Measurements from ENCODE around the gene FLYWCH1. TPM values are rescaled to one million over a fixed set of nuclear protein-coding genes. Genes with fewer than 3 reads are reported as not detected.
A peak's percentile ranks its signal among the peaks of the same experiment; 100 is the strongest.

Gene FLYWCH1
- total and polyA plus RNA-seq, 2 experiments from 2014 or later, result 16.0 to 44.7 TPM

DNA sequence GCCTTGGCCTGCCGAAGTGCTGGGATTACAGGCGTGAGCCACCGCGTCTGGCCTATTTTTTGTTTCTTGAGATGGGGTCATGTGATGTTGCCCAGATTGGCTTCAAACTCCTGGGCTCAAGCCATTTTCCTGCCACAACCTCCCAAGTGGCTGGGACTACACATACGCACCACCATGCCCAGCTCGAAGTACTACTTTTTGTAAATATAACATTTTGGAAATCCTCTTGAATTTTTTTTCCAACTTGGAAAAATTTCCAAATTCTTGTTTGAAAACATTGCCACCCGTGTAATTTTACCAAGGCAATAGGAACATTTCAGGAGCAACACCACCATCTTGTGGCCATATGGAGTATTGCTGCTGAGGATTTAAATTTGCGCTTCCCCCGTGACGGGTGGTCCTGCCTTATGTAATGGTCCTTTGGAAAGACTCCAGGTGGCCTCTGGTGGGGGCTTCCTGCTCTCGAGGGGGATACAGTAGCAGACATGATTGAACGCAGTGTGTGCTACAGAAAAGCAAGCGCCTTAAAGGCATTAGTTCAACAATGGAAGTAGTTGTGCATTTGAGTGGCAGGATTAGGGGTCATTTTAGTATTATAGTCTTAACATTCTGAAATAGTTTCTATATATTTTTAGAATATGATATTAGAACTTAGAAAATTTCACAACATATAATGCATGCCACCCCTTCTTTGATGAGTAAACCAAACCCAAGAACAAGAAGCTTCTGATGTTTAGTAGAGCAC is 8.0 kb downstream of the FLYWCH1 start:
- Histone ChIP-seq H3K27ac (peak overlapping the region; percentile 62), H3K9ac (peak overlapping the region; percentile 35), H4K20me1 (ENCODE audit: insufficient read depth) (no peaks in the 10 kb centered on the region), H3K4me3 (no peak overlapping the region), H3K9me3 (ENCODE audit: low read depth) (no peaks in the 10 kb centered on the region), H3K9me2 (ENCODE audit: insufficient read depth) (no peaks in the 10 kb centered on the region), H3K27me3 (replicated peaks; ENCODE audit: insufficient read depth) (no peaks in the 10 kb centered on the region), H3K4me2 (ENCODE audit: unreplicated experiment) (no peak overlapping the region), H2AFZ (peak overlapping the region; percentile 31; the same call in 1 of the 2 replicates), H3K4me1 (ENCODE audit: insufficient read depth) (peaks cover 20% of the 10 kb centered on the region), H3F3A (ENCODE audit: insufficient read depth) (peaks cover 10% of the 10 kb centered on the region), H3K36me3 (ENCODE audit: low read depth) (peaks cover under 1% of the 10 kb centered on the region; the same call in 1 of the 2 replicates), H3K79me2 (ENCODE audit: insufficient read depth) (peaks cover 22% of the 10 kb centered on the region)
- in situ Hi-C loops (cut with MboI), result no loop called here
- DNase-seq, result peak; percentile 76
- TF ChIP-seq EZH2phosphoT487 (IDR thresholded peaks at IDR 0.05; ENCODE audit: insufficient read depth, low read depth) (no peak), EZH2 (IDR thresholded peaks at IDR 0.05; ENCODE audit: insufficient read depth, poor library complexity, severe bottlenecking) (no peak)
- WGBS, 2 experiments (ENCODE audit: low coverage in 1 of 2, low lambda C conversion rate in 2 of 2, missing lambda C conversion rate in 2 of 2), result 11 to 13% methylated on average over 13 of the region's 13 CpGs

DNA sequence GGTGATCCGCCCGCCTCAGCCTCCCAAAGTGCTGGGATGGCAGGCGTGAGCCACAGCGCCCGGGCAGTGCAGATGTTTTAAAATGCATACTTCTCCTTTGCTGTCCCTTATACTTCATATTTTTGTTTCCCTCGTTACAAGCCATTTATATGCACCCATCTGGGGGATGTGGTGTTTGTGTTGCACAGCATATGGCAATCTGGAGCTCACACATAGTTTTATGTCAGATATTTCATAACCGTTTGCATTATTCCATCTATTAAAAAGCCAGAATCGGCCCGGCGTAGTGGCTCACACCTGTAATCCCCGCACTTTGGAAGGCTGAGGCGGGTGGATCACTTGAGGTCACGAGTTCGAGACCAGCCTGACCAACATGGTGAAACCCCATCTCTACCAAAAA is 11.8 kb downstream of the FLYWCH1 start:
- Histone ChIP-seq H3K36me3 (ENCODE audit: low read depth) (no peaks in the 10 kb centered on the region), H3K9ac (no peak overlapping the region), H3K4me1 (ENCODE audit: insufficient read depth) (peaks cover 4% of the 10 kb centered on the region; the same call in 1 of the 2 replicates), H3K27ac (no peak overlapping the region), H4K20me1 (ENCODE audit: insufficient read depth) (no peaks in the 10 kb centered on the region), H3K79me2 (ENCODE audit: insufficient read depth) (peaks cover 18% of the 10 kb centered on the region), H3K4me2 (ENCODE audit: unreplicated experiment) (no peak overlapping the region), H3K27me3 (replicated peaks; ENCODE audit: insufficient read depth) (no peaks in the 10 kb centered on the region), H3K4me3 (no peak overlapping the region), H3K9me3 (ENCODE audit: low read depth) (no peaks in the 10 kb centered on the region), H3F3A (ENCODE audit: insufficient read depth) (peaks cover 7% of the 10 kb centered on the region; the same call in 1 of the 2 replicates), H3K9me2 (ENCODE audit: insufficient read depth) (no peaks in the 10 kb centered on the region), H2AFZ (no peak overlapping the region)
- in situ Hi-C loops (cut with MboI), result no loop called here
- WGBS, 2 experiments (ENCODE audit: low coverage in 1 of 2, low lambda C conversion rate in 2 of 2, missing lambda C conversion rate in 2 of 2), result 95 to 96% methylated on average over 14 of the region's 14 CpGs
- TF ChIP-seq EZH2 (IDR thresholded peaks at IDR 0.05; ENCODE audit: insufficient read depth, poor library complexity, severe bottlenecking) (no peak), EZH2phosphoT487 (IDR thresholded peaks at IDR 0.05; ENCODE audit: insufficient read depth, low read depth) (no peak)
- no peak for DNase-seq

DNA sequence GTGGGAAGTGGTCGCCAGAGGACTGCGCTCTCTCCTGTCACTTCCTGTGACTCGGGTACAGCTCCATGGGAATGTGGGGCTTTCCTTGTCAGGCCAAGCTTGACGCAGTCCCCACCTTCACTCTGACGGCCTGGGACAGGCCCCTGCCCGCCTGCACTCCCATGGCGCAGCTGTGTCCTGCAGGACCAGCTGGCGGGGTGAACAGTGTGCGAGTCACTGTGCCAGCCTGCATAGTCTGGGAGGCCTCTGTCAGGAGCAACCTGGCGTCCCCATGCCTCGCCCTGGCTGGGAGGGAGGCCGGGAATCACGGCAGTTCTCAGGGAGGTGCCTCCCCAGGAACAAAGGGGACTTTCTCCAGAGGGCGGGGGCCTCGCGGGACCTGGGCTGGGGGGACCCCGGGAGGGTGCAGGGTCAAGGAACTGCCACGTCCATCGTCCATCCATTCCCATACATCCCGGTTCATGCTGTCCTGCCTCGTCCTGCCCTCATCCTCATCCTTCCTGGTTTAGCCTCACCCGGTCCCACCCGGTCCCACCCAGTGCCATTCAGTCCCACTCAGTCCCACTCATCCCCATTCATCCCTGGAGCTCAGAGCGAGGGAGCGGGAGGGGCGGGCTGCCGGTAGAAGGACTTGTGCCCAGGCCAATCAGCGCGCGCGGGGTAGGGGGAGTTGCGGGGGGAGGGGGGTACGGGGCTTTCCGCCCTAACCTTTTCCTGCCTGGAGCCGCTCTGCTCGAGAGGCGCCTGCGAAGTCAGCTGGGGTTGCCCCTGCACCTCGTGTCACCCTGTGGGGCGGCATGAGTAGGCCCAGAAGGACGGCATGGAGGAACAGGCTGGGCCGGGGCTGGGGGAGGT is 13.4 kb downstream of the FLYWCH1 start:
- Histone ChIP-seq H3K9me2 (ENCODE audit: insufficient read depth) (no peaks in the 10 kb centered on the region), H4K20me1 (ENCODE audit: insufficient read depth) (no peaks in the 10 kb centered on the region), H3K9ac (no peak overlapping the region), H3K36me3 (ENCODE audit: low read depth) (peaks cover 3% of the 10 kb centered on the region; the same call in 1 of the 2 replicates), H2AFZ (no peak overlapping the region), H3K27ac (no peak overlapping the region), H3K4me1 (ENCODE audit: insufficient read depth) (no peaks in the 10 kb centered on the region), H3K4me2 (ENCODE audit: unreplicated experiment) (no peak overlapping the region), H3K9me3 (ENCODE audit: low read depth) (no peaks in the 10 kb centered on the region), H3K79me2 (ENCODE audit: insufficient read depth) (peaks cover 13% of the 10 kb centered on the region), H3K27me3 (replicated peaks; ENCODE audit: insufficient read depth) (no peaks in the 10 kb centered on the region), H3K4me3 (no peak overlapping the region), H3F3A (ENCODE audit: insufficient read depth) (peaks cover 7% of the 10 kb centered on the region; the same call in 1 of the 2 replicates)
- in situ Hi-C loops (cut with MboI), result no loop called here
- WGBS, 2 experiments (ENCODE audit: low coverage in 1 of 2, low lambda C conversion rate in 2 of 2, missing lambda C conversion rate in 2 of 2), result 80 to 91% methylated on average over 26 to 39 of the region's 42 CpGs
- no peak for DNase-seq
- no peak for TF ChIP-seq EZH2phosphoT487 (IDR thresholded peaks at IDR 0.05; ENCODE audit: insufficient read depth, low read depth)
- no peak for TF ChIP-seq EZH2 (IDR thresholded peaks at IDR 0.05; ENCODE audit: insufficient read depth, poor library complexity, severe bottlenecking)

DNA sequence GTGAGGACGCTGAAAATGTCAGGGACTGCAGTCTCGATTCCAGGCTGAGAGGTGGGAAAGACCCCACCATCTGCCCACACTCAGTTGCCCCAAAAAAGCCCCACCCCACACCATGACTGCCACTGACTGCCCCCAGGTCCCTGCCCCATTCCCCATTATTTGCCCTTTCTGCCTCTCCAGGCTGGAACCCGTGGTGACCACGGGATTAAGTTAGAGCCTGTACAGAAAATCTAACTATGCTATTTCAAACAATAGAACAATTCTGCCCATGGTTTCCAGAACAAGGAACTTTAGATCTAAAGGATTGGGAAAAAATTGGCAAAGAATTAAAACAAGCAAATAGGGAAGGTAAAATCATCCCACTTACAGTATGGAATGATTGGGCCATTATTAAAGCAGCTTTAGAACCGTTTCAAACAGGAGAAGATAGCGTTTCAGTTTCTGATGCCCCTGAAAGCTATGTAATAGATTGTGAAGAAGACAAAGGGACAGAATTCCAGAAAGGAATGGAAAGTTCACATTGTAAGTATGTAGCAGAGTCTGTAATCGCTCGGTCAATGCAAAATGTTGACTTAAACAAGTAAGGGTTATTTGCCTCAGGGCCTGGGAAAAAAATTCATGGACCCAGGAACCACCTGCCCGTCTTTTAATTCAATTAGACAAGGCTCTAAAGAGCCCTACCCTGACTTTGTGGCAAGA is 14.4 kb downstream of the FLYWCH1 start:
- no peaks in the 10 kb centered on the region for H3K9me2 ChIP-seq (ENCODE audit: insufficient read depth)
- peaks cover 11% of the 10 kb centered on the region for H3K79me2 ChIP-seq (ENCODE audit: insufficient read depth)
- no peaks in the 10 kb centered on the region for H3K9me3 ChIP-seq (ENCODE audit: low read depth)
- no peak overlapping the region for H3K4me3 ChIP-seq
- H3K27ac ChIP-seq, result no peak overlapping the region
- DNase-seq, result no peak
- no peak overlapping the region for H2AFZ ChIP-seq
- no peak overlapping the region for H3K9ac ChIP-seq
- H3K4me2 ChIP-seq (ENCODE audit: unreplicated experiment), result no peak overlapping the region
- WGBS, 2 experiments (ENCODE audit: low coverage in 1 of 2, low lambda C conversion rate in 2 of 2, missing lambda C conversion rate in 2 of 2), result 74 to 79% methylated on average over 9 of the region's 9 CpGs
- no peaks in the 10 kb centered on the region for H3K27me3 ChIP-seq (replicated peaks; ENCODE audit: insufficient read depth)
- in situ Hi-C loops (cut with MboI), result no loop called here
- no peak for TF ChIP-seq EZH2 (IDR thresholded peaks at IDR 0.05; ENCODE audit: insufficient read depth, poor library complexity, severe bottlenecking)
- no peaks in the 10 kb centered on the region for H4K20me1 ChIP-seq (ENCODE audit: insufficient read depth)
- peaks cover 3% of the 10 kb centered on the region; the same call in 1 of the 2 replicates for H3K36me3 ChIP-seq (ENCODE audit: low read depth)
- no peaks in the 10 kb centered on the region for H3K4me1 ChIP-seq (ENCODE audit: insufficient read depth)
- H3F3A ChIP-seq (ENCODE audit: insufficient read depth), result peaks cover 7% of the 10 kb centered on the region; the same call in 1 of the 2 replicates

Data from GM23248 (cell line).